Measurements from ENCODE around the gene SLC10A4.

DNA sequence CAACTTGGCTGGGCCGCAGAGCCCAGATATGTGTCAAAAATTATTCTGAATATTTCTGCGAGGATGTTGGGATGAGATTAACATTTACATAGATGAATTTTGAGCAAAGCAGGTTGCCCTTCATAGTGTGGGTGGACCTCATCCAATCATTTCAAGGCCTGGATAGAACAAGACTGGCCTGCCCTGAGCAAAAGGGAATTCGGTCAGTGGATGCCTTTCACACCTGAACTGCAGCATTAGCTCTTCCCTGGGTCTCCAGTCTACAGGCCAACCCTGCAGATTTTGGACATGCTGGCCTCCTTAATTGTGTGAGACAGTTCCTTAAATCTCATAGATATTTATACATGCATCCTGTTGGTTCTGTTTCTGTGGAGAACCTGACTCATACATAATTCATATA is 32.4 kb upstream of the SLC10A4 start:
- TF ChIP-seq, protein P1, sequence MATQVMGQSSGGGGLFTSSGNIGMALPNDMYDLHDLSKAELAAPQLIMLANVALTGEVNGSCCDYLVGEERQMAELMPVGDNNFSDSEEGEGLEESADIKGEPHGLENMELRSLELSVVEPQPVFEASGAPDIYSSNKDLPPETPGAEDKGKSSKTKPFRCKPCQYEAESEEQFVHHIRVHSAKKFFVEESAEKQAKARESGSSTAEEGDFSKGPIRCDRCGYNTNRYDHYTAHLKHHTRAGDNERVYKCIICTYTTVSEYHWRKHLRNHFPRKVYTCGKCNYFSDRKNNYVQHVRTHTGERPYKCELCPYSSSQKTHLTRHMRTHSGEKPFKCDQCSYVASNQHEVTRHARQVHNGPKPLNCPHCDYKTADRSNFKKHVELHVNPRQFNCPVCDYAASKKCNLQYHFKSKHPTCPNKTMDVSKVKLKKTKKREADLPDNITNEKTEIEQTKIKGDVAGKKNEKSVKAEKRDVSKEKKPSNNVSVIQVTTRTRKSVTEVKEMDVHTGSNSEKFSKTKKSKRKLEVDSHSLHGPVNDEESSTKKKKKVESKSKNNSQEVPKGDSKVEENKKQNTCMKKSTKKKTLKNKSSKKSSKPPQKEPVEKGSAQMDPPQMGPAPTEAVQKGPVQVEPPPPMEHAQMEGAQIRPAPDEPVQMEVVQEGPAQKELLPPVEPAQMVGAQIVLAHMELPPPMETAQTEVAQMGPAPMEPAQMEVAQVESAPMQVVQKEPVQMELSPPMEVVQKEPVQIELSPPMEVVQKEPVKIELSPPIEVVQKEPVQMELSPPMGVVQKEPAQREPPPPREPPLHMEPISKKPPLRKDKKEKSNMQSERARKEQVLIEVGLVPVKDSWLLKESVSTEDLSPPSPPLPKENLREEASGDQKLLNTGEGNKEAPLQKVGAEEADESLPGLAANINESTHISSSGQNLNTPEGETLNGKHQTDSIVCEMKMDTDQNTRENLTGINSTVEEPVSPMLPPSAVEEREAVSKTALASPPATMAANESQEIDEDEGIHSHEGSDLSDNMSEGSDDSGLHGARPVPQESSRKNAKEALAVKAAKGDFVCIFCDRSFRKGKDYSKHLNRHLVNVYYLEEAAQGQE (IDR thresholded peaks at IDR 0.05): no peak
- no peak for TF ChIP-seq HDAC2 (IDR thresholded peaks at IDR 0.05)
- TF ChIP-seq, protein P2, sequence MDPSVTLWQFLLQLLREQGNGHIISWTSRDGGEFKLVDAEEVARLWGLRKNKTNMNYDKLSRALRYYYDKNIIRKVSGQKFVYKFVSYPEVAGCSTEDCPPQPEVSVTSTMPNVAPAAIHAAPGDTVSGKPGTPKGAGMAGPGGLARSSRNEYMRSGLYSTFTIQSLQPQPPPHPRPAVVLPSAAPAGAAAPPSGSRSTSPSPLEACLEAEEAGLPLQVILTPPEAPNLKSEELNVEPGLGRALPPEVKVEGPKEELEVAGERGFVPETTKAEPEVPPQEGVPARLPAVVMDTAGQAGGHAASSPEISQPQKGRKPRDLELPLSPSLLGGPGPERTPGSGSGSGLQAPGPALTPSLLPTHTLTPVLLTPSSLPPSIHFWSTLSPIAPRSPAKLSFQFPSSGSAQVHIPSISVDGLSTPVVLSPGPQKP (IDR thresholded peaks at IDR 0.05; ENCODE audit: low read depth, low read length): no peak
- no peak for TF ChIP-seq RFX5 (IDR thresholded peaks at IDR 0.05)
- no peak for TF ChIP-seq CEBPB (IDR thresholded peaks at IDR 0.05)
- TF ChIP-seq, protein P3, sequence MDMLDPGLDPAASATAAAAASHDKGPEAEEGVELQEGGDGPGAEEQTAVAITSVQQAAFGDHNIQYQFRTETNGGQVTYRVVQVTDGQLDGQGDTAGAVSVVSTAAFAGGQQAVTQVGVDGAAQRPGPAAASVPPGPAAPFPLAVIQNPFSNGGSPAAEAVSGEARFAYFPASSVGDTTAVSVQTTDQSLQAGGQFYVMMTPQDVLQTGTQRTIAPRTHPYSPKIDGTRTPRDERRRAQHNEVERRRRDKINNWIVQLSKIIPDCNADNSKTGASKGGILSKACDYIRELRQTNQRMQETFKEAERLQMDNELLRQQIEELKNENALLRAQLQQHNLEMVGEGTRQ (IDR thresholded peaks at IDR 0.05): no peak
- TF ChIP-seq, protein P4, sequence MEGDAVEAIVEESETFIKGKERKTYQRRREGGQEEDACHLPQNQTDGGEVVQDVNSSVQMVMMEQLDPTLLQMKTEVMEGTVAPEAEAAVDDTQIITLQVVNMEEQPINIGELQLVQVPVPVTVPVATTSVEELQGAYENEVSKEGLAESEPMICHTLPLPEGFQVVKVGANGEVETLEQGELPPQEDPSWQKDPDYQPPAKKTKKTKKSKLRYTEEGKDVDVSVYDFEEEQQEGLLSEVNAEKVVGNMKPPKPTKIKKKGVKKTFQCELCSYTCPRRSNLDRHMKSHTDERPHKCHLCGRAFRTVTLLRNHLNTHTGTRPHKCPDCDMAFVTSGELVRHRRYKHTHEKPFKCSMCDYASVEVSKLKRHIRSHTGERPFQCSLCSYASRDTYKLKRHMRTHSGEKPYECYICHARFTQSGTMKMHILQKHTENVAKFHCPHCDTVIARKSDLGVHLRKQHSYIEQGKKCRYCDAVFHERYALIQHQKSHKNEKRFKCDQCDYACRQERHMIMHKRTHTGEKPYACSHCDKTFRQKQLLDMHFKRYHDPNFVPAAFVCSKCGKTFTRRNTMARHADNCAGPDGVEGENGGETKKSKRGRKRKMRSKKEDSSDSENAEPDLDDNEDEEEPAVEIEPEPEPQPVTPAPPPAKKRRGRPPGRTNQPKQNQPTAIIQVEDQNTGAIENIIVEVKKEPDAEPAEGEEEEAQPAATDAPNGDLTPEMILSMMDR (IDR thresholded peaks at IDR 0.05): no peak
- no peak for TF ChIP-seq MYC (IDR thresholded peaks at IDR 0.05; ENCODE audit: borderline replicate concordance, low read length)
- no peak for TF ChIP-seq ESRRA (IDR thresholded peaks at IDR 0.05; ENCODE audit: borderline replicate concordance, low read length)
